ENCODE measurements around the gene INTS4. TPM values are rescaled to one million over a fixed set of nuclear protein-coding genes. Genes with fewer than 3 reads are reported as not detected.
"Not testable (repeated sequence)": the region's sequence is repeated elsewhere in the genome, so short reads cannot be mapped to it uniquely, and the experiment has no call there.

INTS4 gene
- total RNA-seq, 1 donor from 2014 or later = 35.9 TPM

- H3K27me3 ChIP-seq = no peaks in the 10 kb centered on the region
- no peak overlapping the region for H3K4me3 ChIP-seq
- peaks cover 14% of the 10 kb centered on the region for H3K4me1 ChIP-seq
- no peaks in the 10 kb centered on the region for H3K9me3 ChIP-seq
- intact Hi-C loops (cut with DNase I) = no loop called here
- ATAC-seq (no peak), DNase-seq (no peak)
- H3K36me3 ChIP-seq = peaks cover 42% of the 10 kb centered on the region
- no peak overlapping the region for H3K27ac ChIP-seq
- TF ChIP-seq CTCF (IDR thresholded peaks at IDR 0.05) = no peak
These were observed 3.5 kb downstream of the INTS4 start for GRCh38 chr11:77990981-77991380.

GRCh38 chr11:77986456-77986855 is 8.0 kb downstream of the INTS4 start:
- H3K27ac ChIP-seq; H3K27me3 ChIP-seq; H3K4me1 ChIP-seq; H3K9me3 ChIP-seq; H3K4me3 ChIP-seq; intact Hi-C loops (cut with DNase I); ATAC-seq; DNase-seq: not testable (repeated sequence)
- H3K36me3 ChIP-seq = peaks cover 53% of the 10 kb centered on the region

- Histone ChIP-seq H3K9me3 (no peaks in the 10 kb centered on the region), H3K27me3 (no peaks in the 10 kb centered on the region), H3K4me3 (no peak overlapping the region), H3K27ac (no peak overlapping the region), H3K4me1 (no peaks in the 10 kb centered on the region), H3K36me3 (peaks cover 49% of the 10 kb centered on the region)
- ATAC-seq = no peak
- intact Hi-C loops (cut with DNase I) = no loop called here
- no peak for TF ChIP-seq CTCF (IDR thresholded peaks at IDR 0.05)
- no peak for DNase-seq
These were observed 13.0 kb downstream of the INTS4 start for GRCh38 chr11:77981346-77981947.

GRCh38 chr11:77968337-77968736 is 26.1 kb downstream of the INTS4 start:
- H3K4me1 ChIP-seq = no peaks in the 10 kb centered on the region
- no peak overlapping the region for H3K4me3 ChIP-seq
- H3K27me3 ChIP-seq = no peaks in the 10 kb centered on the region
- H3K9me3 ChIP-seq = no peaks in the 10 kb centered on the region
- DNase-seq (no peak), ATAC-seq (no peak)
- intact Hi-C loops (cut with DNase I) = no loop called here
- H3K27ac ChIP-seq = no peak overlapping the region
- peaks cover 15% of the 10 kb centered on the region for H3K36me3 ChIP-seq
- no peak for TF ChIP-seq CTCF (IDR thresholded peaks at IDR 0.05)

GRCh38 chr11:77967753-77968152 is 26.7 kb downstream of the INTS4 start:
- ATAC-seq (no peak), DNase-seq (no peak)
- H3K36me3 ChIP-seq = peaks cover 15% of the 10 kb centered on the region
- H3K4me1 ChIP-seq = no peaks in the 10 kb centered on the region
- H3K27me3 ChIP-seq = no peaks in the 10 kb centered on the region
- no peak overlapping the region for H3K27ac ChIP-seq
- no peak overlapping the region for H3K4me3 ChIP-seq
- TF ChIP-seq CTCF (IDR thresholded peaks at IDR 0.05) = no peak
- H3K9me3 ChIP-seq = no peaks in the 10 kb centered on the region
- intact Hi-C loops (cut with DNase I) = no loop called here

- DNase-seq (no peak), ATAC-seq (no peak)
- peaks cover 15% of the 10 kb centered on the region for H3K36me3 ChIP-seq
- no peak overlapping the region for H3K27ac ChIP-seq
- intact Hi-C loops (cut with DNase I) = no loop called here
- H3K4me1 ChIP-seq = no peaks in the 10 kb centered on the region
- no peak for TF ChIP-seq CTCF (IDR thresholded peaks at IDR 0.05)
- H3K27me3 ChIP-seq = no peaks in the 10 kb centered on the region
- no peak overlapping the region for H3K4me3 ChIP-seq
- no peaks in the 10 kb centered on the region for H3K9me3 ChIP-seq
These were observed 27.3 kb downstream of the INTS4 start for GRCh38 chr11:77967121-77967520.
